ENCODE data around the gene LPAR5. TPM values are rescaled to one million over a fixed set of nuclear protein-coding genes. Genes with fewer than 3 reads are reported as not detected.

Gene LPAR5
- total RNA-seq (2014; rRNA removed; shearing (Covaris generic)) = 0.04 TPM in 1 of 2 replicates, not detected in the other

DNA sequence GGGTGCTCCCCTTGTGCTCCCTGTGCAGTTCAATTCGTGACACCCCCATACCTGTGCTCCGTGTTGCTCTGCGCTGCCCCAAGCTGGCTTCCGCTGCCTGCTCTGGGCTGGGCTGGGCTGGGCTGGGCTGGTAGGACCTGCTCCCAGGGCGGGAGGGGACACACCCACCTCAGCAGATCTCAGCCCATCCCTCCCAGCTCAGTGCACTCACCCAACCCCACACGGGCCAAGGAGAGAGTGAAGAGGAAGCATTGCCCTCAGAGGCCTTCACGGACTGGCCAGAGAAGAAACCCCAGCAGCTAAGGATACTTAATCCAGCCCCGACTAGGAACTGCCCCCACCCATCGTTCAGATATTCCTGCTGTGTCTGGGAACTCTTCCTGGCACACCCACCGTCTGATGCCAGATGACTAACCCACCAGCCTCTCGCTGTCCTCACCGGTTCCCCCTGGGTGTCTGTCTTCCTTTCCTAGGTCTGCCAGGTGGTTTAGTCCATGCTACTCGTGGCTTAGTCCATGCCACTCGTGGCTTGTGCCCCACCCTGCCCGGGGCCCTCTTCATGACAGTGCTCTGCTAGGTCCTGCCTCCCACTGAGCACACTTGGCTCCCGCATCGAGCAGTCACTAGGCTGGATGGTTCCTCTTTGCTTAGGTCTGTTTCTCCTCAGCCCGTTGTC lies at the start of gene LPAR5:
LPAR5 (minus strand) TSS at position 104 of the 676 bp plus-strand sequence. CDS start 14,711 bp downstream, outside the sequence.
- DNase-seq (ENCODE audit: low spot score) = no peak

DNA sequence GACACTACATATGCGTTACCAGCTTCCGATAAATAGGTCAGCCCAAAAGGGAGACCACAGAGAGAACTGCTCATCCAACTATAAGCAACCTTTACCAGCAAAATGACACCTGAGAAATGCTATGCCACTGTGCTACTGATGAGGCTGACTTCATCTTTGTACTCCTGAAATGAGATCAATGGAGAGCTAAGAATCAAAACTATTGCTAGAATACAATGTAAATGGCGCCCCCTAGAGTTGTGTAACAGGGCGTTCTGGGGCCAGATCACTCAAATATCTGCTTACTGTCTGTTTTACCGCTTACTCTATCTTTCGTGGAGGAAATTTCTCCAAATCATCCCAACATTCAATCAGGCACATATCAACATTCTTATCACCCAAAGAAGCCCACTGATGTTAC lies 48.9 kb upstream of the LPAR5 start:
- no peak for DNase-seq (ENCODE audit: low spot score)

DNA sequence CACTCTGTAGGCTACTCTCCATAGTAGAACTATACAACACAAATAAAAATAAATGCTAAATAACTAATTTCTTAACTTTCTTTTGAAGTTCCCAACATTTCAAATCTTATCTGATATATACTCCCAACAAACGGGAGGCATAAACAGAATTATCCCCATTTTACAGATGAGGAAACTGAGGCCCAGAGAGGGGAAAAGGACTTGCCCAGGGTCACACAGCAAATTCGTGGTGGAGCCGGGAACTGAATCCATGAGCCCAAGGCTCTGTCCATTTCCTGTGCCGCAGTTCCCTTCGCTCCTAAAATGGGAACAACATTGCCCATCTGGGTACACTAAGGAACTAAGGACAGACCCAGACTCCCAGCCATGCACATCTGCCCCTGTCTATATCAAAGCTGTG lies 41.2 kb upstream of the LPAR5 start:
- DNase-seq (ENCODE audit: low spot score) = no peak

DNA sequence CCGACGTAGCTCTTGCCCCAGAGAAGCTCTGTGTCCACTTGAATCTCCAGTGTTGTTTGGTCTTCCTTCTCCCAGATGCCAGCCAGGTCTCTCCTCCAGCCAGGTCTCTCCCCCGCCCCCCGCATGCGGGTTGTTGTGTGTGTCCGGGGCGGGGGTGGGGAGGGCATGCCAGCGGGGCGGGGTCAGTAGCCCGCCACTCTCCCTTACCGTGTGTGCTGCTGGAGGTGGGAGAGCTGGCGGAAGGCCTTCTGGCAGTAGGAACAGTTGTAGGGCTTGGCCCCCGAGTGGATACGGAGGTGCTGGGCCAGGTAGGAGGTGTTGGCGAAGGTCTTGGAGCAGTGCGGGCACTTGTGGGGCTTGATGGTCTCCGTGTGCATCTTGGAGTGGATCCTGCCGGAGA lies 36.4 kb upstream of the LPAR5 start:
- DNase-seq (ENCODE audit: low spot score) = no peak

DNA sequence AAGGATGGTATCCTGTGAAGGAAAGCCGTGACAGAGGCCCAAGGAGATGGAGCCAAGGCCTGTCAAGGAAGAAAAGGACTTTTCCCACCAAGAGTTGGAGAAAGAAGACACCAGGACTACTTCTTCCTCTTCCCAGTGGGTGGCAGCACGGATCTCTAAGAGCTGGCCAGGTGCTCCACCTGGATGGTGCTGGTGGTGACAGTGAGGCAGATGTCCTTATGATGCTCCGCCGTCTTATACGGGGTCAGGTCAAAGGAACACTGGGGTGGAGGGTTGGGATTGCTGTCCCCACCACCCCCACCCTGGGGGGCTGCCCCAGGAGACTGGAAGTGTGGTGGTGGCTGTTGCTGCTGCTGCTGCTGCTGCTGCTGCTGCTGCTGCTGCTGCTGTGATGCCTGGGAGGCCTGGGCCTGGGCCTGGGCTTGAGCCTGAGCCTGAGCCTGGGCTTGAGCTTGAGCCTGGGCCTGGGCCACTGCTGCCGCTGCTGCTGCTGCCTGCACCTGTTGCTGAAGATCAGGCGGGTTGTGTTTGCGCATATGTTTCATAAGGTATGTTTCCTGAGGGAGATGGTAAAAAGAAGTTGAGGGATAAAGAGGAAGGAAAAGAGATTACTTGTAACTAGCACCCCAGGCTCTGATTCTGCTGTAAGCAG lies 31.9 kb upstream of the LPAR5 start:
- no peak for DNase-seq (ENCODE audit: low spot score)

DNA sequence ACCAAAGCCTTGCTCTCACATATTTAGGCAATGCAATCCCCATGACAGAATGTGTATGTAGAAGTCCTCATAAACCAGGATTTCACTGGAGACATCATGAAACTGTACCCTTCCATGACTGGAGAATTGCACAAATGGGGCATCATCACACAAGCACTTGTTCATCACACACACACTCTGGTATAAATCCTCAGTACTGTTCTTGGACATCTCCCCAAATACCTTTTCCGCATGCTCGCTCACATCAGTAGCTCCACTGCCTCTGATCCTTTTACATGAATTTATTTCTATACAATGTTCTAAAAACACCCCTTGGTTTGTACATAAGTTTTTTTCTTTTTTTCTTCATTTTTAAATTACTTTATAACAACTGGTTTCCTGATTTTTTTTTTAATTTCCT lies 30.5 kb upstream of the LPAR5 start:
- no peak for DNase-seq (ENCODE audit: low spot score)

DNA sequence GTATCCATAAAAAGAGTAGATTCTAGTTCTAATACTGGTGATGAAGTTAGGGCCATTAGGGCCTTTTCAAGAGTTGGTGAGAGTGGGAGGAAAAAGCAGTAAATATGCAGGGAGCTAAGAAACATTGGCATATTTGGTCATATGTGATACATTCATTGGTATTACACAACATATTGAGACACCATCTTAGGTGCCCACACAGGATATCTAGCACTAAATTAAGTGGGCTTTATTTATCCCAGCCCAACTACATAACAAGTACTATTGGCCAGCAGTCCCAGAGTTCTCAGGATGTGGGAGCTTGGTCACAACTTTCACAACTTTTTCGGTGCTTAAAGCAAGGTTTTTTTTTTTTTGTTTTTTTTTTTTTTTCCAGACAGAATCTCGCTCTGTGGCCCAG lies 29.1 kb upstream of the LPAR5 start:
- no peak for DNase-seq (ENCODE audit: low spot score)

DNA sequence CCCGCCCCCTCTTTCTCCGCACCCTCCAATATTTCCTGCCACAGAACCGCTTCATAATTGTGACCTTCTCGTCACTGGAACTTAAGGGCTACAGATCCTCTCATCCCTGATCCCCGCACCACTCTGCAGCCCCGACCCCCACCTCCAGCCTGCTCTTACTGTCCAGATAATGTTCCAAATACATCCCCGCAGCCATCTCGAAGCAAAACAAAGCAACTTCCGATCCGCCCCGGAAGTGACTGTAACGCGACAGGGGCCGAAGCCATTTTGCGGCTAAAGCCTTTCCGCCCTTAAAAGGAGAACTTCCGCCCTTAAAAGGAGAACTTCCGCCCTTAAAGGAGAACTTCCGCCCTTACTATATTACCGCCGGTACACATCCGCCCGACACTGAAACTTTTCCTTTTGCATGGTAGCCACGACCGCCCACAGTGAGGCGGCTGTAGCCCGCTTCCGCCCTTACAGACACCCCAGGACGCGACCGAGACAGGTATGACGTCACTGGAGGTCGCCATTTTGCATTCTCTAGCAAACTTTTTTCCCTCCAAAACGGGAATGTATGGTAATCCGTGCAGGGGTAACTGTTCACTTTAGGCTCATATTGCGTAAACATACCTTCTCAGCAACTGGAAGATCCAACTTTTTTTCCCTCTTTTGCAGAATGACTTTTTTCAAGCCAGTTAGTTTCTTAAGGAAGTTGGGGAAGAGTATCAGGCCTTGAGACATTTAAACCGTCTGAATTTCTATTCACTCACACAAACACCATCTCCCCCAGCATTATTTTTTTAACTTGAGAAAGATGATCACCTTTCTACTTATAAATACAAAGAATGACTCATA lies 27.4 kb upstream of the LPAR5 start, which contains the start of gene ING4:
ING4 (minus strand) TSS at position 214 of the 837 bp plus-strand sequence; CDS start at position 196, 18 bp downstream.
- DNase-seq (ENCODE audit: low spot score) = peak; percentile 100

DNA sequence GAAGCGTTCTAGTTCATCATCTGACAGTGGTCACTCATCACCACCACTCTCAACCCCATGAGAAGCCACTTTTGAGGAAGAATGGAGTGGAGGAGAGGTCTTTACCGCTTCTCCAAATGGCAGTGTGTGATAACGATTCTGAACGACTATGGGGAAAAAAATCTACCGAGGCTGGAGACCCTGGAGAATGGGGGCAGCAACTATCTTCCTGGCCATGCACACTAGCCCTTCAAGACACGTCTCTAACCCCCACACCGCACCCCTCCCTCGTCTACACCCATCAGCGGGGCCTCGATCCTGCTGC lies 26.8 kb upstream of the LPAR5 start:
- no peak for DNase-seq (ENCODE audit: low spot score)

DNA sequence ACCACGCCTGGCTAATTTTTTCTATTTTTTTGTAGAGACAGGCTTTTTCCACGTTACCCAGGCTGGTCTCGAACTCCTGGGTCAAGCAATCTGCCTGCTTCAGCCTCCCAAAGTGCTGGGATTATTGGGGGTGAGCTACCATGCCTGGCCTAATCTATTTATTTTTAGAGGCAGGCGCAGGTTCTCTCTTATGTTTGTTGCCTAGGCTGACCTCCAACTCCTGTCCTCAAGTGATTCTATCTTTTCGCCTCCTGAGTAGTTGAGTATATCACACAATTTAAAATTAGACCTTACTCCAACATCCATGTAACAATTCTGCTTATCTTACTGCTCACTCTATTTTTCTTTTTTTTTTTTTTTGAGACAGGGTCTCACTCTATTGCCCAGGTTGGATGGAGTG lies 18.2 kb upstream of the LPAR5 start:
- DNase-seq (ENCODE audit: low spot score) = no peak

DNA sequence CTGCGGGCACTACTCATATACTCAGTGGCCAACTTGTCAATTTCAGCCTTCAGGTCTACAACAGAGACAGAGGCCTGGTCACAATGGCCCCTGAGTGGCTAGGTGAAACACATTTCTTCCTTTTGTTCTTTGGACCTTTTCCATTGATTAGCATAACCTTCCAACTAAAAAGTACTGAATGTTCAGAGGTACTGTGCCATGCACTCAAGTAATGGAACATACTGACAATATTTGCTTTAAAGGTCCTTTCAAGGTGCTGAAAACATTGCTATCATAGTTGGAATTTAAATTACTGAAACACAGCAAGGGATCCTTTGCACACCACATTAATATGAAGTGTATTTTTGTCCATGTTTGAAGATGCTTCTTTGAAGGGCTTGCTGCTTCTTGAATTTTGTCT lies 17.6 kb upstream of the LPAR5 start:
- DNase-seq (ENCODE audit: low spot score) = no peak

DNA sequence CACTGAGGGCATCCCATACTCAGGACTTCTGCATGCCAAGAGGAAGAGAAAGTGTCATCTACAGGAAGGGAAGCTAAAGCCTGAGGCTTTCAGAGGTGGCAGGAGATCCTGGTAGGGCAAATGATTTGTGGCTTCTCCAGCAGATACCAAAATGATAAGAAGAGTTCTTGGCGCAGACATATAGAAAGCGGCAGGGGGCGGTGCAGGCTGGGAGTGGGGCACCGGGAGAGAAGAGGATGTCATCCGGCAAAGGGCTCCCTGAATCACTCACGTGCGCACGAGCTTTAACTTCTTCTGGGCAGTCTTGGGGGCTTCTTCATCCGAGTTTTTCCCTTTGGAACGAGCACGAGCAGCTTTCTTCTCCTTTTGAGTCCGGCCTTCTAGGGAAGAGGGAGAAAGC lies 16.6 kb upstream of the LPAR5 start:
- no peak for DNase-seq (ENCODE audit: low spot score)

DNA sequence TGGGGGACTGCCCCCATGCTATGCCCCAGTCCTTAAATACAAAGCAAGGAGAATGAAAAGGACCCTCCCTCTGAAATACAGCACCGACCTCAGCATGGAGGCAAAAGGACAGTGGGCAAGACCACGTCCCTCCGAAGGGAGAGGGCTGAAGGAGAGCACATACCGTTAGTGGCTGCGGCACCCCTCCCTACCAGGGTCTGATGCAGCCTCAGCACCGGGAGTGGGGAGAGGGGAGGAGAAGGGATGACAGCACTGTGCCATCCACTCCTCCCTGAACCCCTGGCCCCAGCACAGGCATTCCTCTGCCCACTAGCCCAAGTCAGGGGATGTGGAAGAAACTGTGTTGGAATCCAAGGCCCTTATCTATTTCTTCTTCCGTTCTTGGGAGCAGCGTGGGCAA lies 15.1 kb upstream of the LPAR5 start:
- DNase-seq (ENCODE audit: low spot score) = no peak

DNA sequence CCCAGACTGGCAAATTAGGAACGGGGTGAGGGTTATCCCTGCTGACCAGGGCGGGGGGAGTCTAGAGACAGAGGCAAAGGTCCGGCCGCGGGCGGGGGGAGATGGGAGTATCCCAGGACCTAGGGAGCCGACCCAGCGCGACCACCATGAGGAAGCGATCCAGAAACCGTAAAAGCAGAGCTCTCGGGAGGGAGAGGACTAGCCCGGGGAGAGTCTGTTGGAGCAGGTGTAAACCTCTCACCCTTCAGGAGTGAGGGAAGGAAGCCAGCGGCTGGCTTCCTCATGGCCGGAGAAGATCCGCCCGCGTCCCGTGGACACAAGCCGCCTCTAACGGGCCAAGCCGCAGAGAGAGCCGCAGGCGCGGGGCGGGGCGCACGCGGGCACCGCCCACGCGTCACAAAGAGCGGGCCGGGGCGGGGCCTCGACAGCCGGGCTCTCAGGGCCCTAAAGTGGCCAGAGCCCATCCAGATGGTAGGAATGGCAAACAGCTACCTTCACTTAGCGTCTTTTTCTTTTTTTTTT lies 11.4 kb upstream of the LPAR5 start, which contains the start of gene ACRBP:
ACRBP (minus strand) TSS at position 350 of the 522 bp plus-strand sequence; CDS start at position 284, 66 bp downstream.
- no peak for DNase-seq (ENCODE audit: low spot score)

DNA sequence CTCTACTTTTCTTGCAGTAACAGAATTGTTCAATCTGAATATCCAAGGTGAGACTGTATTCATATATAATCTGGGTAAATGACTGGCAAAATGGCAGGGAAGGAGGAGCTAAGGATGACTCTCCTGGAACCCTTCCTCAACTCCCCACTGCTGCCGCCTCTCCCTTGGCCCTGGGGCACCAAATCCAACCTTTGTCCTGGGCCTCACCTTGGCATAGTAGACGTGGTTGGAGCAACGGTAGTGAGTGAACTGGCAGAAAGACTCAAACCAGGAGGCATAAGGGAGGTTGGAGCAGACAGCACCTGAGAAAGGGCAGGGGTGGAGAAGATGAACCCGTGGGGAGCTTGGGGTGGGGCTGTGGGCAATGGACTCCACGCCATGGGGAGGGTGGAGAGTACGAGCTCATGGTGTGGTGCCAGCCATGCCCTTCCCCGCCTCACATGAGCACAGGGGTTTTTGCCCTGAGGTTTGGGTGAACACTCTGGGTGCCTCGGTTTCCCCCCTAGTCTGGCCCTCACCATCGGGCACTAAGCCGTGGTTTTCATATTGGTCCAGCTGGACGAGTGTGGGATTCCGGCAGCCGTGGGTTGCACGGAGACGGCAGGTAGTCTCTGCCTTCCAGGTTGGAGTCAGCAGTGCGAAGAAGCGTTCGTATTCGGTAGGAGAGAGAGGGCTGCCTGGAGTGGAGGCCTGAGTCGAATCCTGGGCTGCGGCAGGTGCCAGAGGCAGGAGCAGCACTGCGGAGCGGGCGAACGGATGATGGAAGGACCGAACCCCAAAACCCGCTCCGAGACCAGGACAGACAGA lies 10.7 kb upstream of the LPAR5 start:
- no peak for DNase-seq (ENCODE audit: low spot score)

DNA sequence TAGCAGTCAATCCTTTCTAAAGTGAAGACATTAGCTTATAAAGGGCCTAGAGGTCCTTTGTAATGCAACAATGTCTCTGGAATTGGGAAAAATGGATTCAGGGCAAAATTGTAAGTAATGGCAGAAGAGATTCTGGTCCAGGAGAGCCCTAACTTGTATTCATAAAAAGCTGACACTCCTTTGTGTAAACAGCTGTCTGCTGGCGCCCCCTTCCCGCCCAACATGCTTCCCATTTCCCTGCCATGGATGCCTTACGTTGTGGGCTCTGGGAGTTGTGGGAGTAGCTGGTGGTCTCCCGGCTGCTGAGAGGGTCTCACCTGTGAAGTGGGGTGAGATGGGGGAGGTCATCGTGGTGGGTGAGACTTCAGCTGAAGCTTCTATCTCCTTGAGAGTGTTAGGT lies 9.1 kb upstream of the LPAR5 start:
- DNase-seq (ENCODE audit: low spot score) = no peak

DNA sequence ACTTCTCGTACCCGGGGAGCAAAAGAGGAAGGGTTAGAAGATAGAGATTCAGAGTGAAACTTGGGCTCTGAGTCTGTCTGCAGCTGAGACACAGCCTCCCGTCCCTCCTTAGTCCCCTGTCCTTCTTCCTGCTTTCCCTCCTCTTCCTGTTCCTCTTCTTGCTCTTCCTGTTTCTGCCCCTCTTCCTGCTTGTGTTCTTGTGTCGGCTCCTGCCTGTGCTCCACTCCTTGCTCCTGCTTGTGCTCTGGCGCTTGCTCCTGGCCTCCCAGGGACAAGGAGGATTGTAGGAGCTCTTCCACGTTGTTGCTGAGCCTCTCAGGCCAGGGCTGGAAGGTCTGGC lies 8.5 kb upstream of the LPAR5 start:
- DNase-seq (ENCODE audit: low spot score) = no peak

DNA sequence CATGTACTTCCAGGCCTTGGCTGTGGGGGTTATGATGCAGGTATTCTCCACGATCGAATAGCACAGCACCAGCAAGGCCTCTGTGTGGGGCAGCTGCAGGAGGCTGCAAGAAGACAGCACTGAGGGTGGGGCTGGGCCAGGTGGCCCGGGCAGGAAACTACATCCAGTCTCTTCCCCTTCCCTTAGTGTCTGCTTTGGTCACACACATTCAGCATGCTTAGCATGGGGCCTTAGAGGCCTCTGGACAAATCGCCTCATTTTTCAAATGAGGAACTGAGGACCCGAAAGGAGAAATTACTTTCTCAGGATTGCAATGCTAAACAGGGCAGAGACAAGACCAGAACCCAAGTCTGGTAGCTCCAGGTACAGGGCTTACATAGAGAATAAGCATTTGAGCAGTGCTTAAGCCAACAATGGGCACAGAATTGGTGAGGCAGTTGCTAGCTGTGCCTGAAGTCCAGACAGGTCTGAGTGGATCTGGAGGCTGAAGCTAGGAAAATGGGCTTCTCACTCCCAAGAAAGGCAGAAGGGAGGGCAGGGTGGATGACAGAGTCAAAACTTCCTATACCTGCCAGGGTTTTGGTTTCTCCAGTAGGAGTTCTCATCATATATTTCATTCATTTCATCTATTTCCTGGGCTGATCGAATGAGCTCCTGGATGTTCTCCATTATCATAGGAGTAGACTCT lies 8.0 kb upstream of the LPAR5 start:
- no peak for DNase-seq (ENCODE audit: low spot score)

DNA sequence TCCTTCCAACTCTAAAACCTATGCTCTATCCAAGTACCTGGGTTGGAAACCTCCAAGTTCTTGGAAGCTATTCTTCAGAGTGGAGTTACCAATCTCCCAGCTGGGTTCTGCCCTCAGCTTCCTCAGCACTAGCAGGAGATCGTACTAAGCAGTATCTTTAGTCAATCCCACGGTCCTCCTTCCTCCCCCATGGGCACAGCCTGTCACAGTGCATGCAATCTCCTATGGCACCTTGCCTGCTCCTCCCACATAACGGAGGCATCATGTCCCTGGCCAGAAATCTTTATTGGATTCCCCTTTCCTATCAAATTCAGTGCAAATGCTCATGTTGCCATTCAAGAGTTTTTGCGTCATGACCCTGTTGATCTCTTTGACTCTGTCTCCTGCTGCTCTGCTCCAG lies 5.4 kb upstream of the LPAR5 start:
- no peak for DNase-seq (ENCODE audit: low spot score)

DNA sequence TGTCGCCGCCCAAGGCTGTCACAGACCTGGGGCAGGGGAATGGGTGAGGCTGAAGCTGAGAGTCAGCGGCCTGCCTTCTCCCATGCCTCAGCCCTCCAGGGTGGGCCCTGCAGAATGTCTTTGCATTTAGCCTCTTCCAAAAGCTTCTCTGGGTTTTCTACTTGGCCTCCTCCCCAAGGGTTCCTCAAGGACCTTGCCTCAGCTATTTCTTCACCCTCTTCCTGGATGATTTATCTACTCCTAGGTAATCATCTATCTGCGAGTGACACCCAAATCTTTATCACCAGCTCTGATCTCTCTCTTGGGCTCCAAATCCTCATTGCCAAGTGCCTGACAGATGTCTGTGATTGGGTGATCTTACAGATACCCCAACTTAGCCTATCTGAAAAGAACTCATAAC lies 4.7 kb upstream of the LPAR5 start:
- no peak for DNase-seq (ENCODE audit: low spot score)

DNA sequence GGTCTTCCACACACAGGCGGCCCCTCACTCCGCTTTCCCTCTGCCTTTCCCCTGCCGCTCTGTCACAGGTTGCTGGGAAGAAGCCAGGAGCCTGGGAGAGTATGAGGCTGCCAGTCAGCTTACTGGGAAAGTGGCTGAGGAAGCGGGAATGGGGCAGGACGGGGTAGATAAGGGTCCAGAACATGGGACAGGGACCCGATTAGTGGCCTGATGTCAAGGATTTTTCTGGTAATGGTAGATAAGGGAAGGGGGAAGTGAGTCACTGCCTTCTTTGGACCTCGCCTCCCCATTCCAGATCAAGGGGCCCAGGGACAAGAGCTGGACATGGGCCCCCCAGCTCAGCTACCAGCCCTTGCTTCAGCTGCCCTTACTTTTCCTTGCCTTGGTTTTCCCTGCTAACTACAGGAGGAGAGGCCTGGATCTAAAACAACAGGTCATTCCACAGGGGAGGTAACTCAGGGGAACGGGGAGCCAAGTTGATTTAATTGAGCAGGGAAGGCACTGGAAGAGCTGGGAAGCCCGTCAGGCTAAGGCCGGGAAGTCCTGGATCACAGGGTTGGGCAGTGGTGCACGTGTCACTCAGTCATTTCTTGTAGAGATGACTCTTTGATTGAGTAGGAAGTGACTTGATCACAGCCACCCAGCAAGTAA lies 3.5 kb upstream of the LPAR5 start:
- no peak for DNase-seq (ENCODE audit: low spot score)
